HG03354 (cell line): ENCODE measurements around the gene PARP14.

Experiments
- ATAC-seq: cut with Tn5 transposase; IDR thresholded peaks from one replicate; pipeline ENCODE4 v1.9.1; 2021; ENCODE audit warnings: mild to moderate bottlenecking; ENCODE audit not compliant: unreplicated experiment, poor library complexity, severe bottlenecking

The PARP14 gene

DNA sequence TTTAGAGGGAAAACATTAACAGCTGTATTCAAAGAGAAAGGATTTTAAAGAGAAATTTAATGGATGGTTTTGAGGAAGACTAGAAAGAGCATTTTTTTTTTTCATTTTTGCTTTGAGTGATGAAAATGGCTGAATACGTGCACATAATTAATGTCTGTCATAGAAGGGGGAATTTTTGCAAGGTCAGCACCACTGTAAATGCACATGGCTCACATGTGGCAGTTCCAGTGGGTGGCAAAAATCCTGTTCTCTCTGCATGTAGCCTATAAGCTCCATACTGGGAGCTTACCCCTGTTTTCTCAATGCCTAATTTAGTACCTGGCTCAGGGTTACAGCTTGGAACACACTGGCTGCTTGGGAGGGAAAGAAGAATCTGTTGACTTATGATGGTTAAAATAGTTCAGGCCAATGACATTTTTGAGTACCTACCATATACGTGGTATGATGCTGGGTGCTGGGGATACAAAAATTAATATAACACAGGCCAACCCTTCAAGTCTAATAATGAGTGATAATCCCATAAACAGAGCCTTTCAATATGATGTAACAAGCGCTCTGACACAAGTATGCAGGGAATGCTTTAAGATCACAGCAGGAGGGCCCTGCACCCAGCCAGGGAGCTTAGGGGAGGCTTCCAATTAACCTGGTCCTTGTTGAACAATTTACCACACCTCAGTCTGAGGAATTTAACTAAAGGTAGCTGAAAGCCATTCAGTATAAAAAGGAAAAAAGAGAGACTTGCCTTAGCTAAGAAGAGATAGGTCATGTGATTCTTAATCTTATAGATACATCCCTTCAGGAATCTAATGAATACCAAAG lies 80.0 kb downstream of the PARP14 start:
- ATAC-seq: no peak

- no peak for ATAC-seq
Observed at GRCh38 chr3:122766430-122766829, 85.8 kb downstream of the PARP14 start.

DNA sequence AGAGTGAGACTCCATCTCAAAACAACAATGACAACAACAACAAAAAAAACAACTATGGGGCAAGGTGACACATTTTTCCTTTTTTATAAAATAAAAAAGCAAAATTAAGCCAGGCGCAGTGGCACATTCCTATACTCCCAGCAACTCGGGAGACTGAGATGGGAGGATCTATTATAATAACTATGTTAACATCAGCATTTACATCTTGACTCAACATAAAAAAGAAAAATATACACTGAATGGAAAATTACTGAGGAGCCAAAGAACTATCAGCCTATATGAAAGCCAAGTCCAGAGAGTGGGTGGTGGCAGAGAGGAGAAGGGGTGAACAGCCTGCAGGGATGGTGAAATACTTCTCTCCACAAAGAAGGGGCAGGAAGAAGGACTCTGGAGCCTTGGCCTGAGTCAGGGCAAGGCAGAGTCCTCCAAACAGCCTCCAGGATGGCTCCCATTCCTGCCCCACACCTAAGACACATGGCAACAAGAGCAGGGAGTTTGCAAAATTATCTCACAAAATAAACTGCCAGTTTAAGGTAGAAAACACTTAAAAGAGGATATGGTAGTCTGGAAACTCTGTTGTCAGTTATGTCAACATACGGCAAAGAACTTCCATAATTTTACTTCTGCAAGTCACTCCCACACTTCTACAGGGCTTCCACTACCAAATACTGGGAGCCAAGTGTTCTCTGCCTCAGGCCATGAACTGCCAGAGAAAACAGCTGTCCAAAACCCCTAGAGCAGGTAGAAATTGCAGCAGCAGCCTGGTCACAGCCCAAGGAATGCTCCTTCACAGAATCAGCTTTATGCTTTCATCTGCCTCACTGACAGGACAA lies 87.1 kb downstream of the PARP14 start:
- no peak for ATAC-seq

GRCh38 chr3:122770521-122771202 lies 90.0 kb downstream of the PARP14 start:
- ATAC-seq: no peak

- no peak for ATAC-seq
Observed at GRCh38 chr3:122772827-122773226, 92.2 kb downstream of the PARP14 start.

- ATAC-seq: peak; percentile 45
Observed at GRCh38 chr3:122773944-122774509, 93.4 kb downstream of the PARP14 start.

DNA sequence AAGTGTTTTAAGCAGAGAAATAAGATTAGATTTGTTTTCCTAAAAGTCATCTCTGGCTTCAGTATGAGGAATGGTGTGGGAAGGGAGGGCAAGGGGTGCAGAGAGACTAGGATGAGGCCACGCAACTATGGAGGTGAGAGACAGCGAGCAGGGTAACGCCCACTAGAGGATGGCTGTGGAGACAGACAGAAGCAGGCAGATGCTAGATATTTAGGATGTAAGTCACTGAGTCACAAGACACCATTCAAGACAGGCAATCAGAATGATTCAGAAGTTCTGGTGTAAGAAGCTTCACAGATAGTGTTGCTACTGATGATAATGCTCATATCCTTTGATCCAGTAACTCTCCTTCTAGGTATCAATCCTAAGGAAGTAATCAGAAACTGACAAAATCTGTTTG lies 93.9 kb downstream of the PARP14 start:
- no peak for ATAC-seq

GRCh38 chr3:122776675-122777468 lies 96.2 kb downstream of the PARP14 start:
- ATAC-seq: no peak

DNA sequence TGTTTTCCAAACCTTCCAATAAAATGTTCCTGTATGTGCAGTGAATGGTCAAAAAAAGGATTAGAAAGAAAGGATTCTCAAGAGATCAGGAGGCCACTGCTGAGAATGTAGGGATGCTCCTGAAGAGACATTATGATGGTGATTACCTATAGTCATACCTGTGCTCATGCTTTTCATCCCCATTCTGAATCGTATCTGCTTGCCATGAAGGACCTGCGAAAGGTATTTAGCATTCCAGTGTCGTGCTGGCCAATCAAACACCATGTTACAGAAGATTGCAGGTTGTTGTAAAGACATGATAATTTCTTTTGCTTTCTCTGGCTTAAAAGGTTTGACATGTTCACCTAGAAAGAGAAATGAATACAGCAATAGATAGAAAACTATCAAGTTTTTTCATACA lies 96.9 kb downstream of the PARP14 start:
- ATAC-seq: no peak
